ENCODE results near the gene EFCC1.

The EFCC1 gene

DNA sequence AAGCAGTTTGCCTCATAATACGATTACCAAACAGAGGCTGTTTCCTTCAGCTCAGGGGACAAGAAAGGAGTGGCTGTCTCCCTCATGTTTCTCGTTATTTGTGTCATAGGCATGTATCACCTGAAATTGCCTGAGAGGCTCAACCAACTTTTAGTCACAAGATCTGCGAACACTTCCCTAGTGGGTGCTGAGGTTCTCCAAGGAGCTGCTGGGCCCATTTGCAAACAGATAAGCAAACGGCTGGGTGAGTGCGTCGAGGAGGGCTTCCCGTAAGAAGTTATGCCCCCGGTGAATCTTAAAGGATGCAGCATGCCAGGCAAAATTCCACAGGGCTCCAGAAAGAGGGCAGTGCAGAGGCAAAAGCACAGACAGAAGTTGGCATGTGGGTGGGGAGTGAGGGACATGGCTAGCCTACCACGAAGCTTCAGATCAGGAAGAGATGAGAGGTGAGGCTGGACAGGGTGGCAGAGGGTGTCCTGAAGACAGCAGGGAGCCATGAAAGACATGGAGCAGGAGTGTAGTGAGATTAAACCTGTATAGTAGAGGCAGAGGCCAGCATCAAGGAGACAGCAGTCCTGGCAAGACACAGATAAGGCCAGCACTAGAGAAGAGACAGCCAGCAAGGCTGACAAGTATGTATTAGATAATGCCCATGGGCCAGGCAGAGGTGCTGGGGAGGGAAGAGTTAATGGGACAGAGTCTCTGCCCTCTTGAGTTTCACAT lies 55.5 kb downstream of the EFCC1 start:
- no peaks in the 10 kb centered on the region for H3K79me2 ChIP-seq (ENCODE audit: control insufficient read depth, insufficient read depth, low read length, unreplicated experiment)
- no peaks in the 10 kb centered on the region for H3K36me3 ChIP-seq (ENCODE audit: insufficient read depth, low read length)
- H3K4me1 ChIP-seq (ENCODE audit: control insufficient read depth, insufficient read depth, low read length, unreplicated experiment): no peaks in the 10 kb centered on the region
- no peak overlapping the region for H3K27ac ChIP-seq (ENCODE audit: low read depth, low read length)
- H3K27me3 ChIP-seq (ENCODE audit: insufficient read depth, low read length): peaks cover 5% of the 10 kb centered on the region
- H3K4me3 ChIP-seq (ENCODE audit: low read depth, low read length): no peak overlapping the region
- no peak overlapping the region for H2AFZ ChIP-seq (ENCODE audit: low read length, unreplicated experiment)

DNA sequence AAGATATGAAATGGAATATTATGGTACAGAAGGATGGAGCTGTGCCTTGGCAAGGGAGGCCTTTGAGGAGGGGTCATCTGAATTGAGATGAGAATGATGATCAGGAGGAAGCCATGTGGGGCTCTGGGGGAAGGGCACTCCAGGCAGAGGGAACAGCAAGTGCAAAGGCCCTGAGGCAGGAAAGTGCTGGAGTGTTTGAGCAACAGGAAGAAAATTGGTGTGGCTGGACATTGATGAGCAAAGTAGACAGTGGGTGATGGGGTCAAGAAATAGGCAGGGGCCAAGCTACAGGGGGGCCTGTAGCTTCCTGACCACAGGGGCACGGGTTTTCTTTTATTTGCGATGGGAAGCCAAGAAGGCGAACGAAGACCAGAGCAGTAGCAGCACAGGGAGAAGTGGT lies 56.1 kb downstream of the EFCC1 start:
- Histone ChIP-seq H3K4me1 (ENCODE audit: control insufficient read depth, insufficient read depth, low read length, unreplicated experiment) (no peaks in the 10 kb centered on the region), H2AFZ (ENCODE audit: low read length, unreplicated experiment) (no peak overlapping the region), H3K4me3 (ENCODE audit: low read depth, low read length) (no peak overlapping the region), H3K36me3 (ENCODE audit: insufficient read depth, low read length) (no peaks in the 10 kb centered on the region), H3K27ac (ENCODE audit: low read depth, low read length) (no peak overlapping the region), H3K79me2 (ENCODE audit: control insufficient read depth, insufficient read depth, low read length, unreplicated experiment) (no peaks in the 10 kb centered on the region), H3K27me3 (ENCODE audit: insufficient read depth, low read length) (peaks cover 5% of the 10 kb centered on the region)

DNA sequence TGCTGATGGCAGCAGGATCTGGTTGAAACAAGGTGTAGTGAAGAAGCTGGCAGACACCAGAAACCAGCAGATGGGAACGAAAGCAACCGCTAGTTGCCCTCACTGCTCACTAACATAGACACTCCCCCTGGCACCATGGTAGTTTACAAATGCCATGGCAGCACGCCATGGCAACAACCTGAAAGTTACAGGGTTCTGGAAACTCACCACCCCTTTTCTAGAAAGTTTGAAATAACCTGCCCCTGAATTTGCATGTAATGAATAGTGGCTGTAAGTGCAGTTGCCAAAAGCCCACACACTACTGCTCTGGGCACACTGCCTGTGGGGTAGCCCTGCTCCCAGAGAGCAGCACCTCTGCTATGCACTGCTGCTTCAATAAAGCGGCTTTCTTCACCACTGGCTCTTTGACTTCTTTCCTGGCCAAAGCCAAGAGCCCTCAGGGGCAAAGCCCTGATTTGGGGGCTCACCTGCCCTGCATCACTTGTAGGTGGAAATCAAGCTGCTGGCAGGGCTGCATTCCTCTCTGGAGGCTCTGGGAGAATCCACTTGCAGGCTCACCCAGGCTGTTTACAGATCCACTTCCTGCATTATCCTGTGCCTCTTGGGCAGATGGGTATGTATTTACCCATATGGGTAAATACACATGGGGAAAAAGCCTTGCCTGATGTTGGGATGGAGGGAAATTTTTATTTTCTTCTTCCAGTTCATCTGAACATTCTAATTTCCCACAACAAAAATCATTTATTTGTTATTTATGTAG lies 57.5 kb downstream of the EFCC1 start:
- Histone ChIP-seq H3K36me3 (ENCODE audit: insufficient read depth, low read length) (no peaks in the 10 kb centered on the region), H3K27ac (ENCODE audit: low read depth, low read length) (no peak overlapping the region), H2AFZ (ENCODE audit: low read length, unreplicated experiment) (no peak overlapping the region), H3K79me2 (ENCODE audit: control insufficient read depth, insufficient read depth, low read length, unreplicated experiment) (no peaks in the 10 kb centered on the region), H3K4me3 (ENCODE audit: low read depth, low read length) (no peak overlapping the region), H3K4me1 (ENCODE audit: control insufficient read depth, insufficient read depth, low read length, unreplicated experiment) (no peaks in the 10 kb centered on the region), H3K27me3 (ENCODE audit: insufficient read depth, low read length) (peaks cover 5% of the 10 kb centered on the region)

DNA sequence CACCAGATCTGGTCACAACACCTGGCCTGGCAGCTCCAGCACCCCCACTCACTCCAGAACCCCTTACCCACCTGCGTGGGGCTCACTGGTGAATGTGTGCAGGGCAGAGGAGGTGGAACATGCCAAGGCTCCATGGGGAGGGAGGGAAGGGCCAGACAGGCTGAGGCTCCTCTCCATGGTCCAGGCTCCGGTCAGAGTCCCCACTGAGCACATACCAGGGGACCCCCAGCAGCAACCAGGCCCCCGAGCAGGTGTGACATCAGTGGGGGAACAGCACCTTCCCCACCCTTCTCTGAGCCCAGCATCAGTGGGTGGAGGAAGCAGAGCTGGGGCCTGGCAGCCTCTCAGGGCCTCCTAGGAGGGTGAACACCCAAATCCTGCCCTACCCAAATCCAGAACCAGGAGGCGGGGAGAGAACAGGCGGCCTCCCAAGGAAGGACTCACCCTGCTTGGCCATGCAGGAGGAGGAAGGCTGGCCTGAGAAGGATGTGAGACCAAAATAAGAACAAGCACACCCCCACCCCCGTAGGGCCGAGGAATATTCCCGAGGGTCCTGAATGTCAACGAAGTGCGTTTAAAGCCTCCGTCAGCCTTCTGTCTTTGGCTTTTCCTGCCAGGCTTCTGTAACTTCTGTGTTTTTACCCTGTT lies 58.3 kb downstream of the EFCC1 start:
- Histone ChIP-seq H2AFZ (ENCODE audit: low read length, unreplicated experiment) (no peak overlapping the region), H3K79me2 (ENCODE audit: control insufficient read depth, insufficient read depth, low read length, unreplicated experiment) (no peaks in the 10 kb centered on the region), H3K4me1 (ENCODE audit: control insufficient read depth, insufficient read depth, low read length, unreplicated experiment) (no peaks in the 10 kb centered on the region), H3K27me3 (ENCODE audit: insufficient read depth, low read length) (peaks cover 5% of the 10 kb centered on the region), H3K27ac (ENCODE audit: low read depth, low read length) (no peak overlapping the region), H3K36me3 (ENCODE audit: insufficient read depth, low read length) (no peaks in the 10 kb centered on the region), H3K4me3 (ENCODE audit: low read depth, low read length) (no peak overlapping the region)

DNA sequence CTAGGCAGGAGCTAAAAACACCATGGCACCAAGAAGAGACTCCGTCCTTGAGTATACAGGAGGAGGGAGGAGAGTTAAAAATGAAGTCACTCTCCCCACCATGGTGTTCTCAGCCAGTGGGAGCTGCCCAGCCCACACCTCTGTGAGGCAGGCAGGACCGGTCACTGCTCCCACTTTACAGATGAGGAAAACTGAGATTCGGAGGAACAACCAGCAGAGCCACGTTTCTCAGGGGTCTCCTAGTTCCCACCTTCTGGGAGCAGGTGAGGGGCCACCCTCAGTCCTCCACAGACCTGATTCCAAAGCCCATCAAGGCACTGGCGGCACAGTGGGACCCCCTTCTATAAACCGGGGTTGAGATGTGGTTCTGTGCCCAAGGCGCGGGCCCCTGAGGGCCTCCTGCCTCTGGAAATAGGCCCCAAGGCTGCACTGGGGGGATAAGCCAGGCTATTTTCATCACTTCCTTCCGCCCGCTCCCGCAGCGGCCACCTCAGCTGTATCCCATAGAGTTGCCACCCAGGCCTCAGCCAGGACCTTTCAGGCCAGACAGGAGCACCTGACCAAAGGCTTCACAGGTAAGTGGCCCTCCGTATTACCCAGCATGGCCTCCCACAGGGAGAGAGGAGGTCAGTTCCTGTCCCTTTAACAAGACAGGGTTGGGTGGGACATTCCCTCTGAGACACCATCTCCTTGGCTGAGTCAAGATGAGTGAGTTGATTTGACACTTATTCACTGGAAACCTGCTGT lies 59.3 kb downstream of the EFCC1 start, which contains the start of gene GP9:
Gene GP9, plus strand, starts transcription at position 504 of the 747 bp plus-strand sequence. CDS start 961 bp downstream, outside the sequence.
- Histone ChIP-seq H3K4me1 (ENCODE audit: control insufficient read depth, insufficient read depth, low read length, unreplicated experiment) (no peaks in the 10 kb centered on the region), H3K79me2 (ENCODE audit: control insufficient read depth, insufficient read depth, low read length, unreplicated experiment) (no peaks in the 10 kb centered on the region), H3K4me3 (ENCODE audit: low read depth, low read length) (no peak within 1 kb of the TSS), H3K36me3 (ENCODE audit: insufficient read depth, low read length) (no peaks in the 10 kb centered on the region), H2AFZ (ENCODE audit: low read length, unreplicated experiment) (no peak within 1 kb of the TSS), H3K27me3 (ENCODE audit: insufficient read depth, low read length) (peaks cover 5% of the 10 kb centered on the region), H3K27ac (ENCODE audit: low read depth, low read length) (no peak within 1 kb of the TSS)

DNA sequence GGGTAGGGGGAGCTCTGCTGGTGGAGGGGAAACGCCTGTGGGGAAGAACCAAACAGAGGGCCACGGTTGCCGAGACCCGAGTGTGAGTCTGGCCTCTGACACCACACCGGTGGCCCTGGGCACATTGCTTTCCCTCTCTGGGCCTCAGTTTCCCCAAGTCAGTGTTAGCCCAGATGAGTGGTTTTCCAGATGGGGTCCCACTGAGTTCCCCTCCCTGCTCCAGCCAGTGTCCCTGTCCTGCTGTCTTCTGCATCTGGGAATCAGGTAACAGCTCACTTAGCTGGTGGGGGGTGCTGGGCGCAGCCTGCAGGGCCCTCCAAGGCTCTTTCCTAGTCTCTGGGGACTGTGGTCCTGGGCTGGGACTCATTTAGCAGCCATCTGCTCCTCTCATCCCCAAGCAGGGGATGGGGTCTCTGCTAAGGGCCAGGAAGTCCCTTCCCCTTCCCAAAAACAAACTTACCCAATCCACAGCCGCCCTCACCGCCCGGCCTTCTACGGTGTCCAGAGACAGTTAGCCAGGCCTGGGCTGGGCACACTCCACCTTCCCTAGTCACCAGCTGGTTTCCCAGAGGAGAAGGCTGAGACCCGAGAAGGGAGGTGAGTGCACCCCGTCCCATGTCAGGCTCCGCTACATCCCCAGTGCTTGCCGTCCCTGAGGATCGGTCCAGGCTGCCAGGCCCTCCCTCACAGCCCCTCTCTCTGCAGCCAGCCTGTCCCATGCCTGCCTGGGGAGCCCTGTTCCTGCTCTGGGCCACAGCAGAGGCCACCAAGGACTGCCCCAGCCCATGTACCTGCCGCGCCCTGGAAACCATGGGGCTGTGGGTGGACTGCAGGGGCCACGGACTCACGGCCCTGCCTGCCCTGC lies 60.2 kb downstream of the EFCC1 start:
- Histone ChIP-seq H3K79me2 (ENCODE audit: control insufficient read depth, insufficient read depth, low read length, unreplicated experiment) (no peaks in the 10 kb centered on the region), H3K36me3 (ENCODE audit: insufficient read depth, low read length) (no peaks in the 10 kb centered on the region), H3K27ac (ENCODE audit: low read depth, low read length) (no peak overlapping the region), H3K4me3 (ENCODE audit: low read depth, low read length) (no peak overlapping the region), H2AFZ (ENCODE audit: low read length, unreplicated experiment) (no peak overlapping the region), H3K27me3 (ENCODE audit: insufficient read depth, low read length) (peaks cover 5% of the 10 kb centered on the region), H3K4me1 (ENCODE audit: control insufficient read depth, insufficient read depth, low read length, unreplicated experiment) (no peaks in the 10 kb centered on the region)

DNA sequence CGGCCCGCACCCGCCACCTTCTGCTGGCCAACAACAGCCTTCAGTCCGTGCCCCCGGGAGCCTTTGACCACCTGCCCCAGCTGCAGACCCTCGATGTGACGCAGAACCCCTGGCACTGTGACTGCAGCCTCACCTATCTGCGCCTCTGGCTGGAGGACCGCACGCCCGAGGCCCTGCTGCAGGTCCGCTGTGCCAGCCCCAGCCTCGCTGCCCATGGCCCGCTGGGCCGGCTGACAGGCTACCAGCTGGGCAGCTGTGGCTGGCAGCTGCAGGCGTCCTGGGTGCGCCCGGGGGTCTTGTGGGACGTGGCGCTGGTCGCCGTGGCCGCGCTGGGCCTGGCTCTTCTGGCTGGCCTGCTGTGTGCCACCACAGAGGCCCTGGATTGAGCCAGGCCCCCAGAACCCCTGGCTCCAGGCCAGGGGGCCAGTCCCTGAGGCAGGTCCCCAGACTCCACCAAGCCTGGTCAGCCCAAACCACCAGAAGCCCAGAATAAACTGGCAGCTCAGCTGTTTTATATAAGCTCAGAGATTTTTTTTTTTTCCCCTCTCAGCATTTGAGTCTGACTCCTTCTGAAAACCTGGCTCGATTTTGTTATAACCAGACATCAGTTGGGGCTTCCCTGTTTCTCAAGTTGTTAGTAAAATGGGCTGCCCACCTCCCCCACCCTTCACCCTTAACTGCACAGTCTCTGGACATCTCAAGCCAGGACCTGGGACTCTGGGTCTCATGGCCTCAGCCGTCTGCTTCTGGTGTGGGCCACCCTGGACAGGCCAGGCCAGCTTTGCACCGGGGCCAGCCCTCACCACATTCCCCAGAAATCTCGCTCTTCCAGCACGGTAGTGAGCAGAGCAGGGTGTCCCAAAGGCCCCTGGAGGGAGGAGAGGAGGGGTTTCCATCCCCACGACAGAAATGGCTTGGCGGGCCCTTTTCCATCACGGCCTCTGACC lies 61.1 kb downstream of the EFCC1 start:
- Histone ChIP-seq H3K36me3 (ENCODE audit: insufficient read depth, low read length) (no peaks in the 10 kb centered on the region), H3K27ac (ENCODE audit: low read depth, low read length) (no peak overlapping the region), H3K27me3 (ENCODE audit: insufficient read depth, low read length) (peaks cover 4% of the 10 kb centered on the region), H3K4me1 (ENCODE audit: control insufficient read depth, insufficient read depth, low read length, unreplicated experiment) (no peaks in the 10 kb centered on the region), H3K4me3 (ENCODE audit: low read depth, low read length) (no peak overlapping the region), H3K79me2 (ENCODE audit: control insufficient read depth, insufficient read depth, low read length, unreplicated experiment) (no peaks in the 10 kb centered on the region), H2AFZ (ENCODE audit: low read length, unreplicated experiment) (no peak overlapping the region)

DNA sequence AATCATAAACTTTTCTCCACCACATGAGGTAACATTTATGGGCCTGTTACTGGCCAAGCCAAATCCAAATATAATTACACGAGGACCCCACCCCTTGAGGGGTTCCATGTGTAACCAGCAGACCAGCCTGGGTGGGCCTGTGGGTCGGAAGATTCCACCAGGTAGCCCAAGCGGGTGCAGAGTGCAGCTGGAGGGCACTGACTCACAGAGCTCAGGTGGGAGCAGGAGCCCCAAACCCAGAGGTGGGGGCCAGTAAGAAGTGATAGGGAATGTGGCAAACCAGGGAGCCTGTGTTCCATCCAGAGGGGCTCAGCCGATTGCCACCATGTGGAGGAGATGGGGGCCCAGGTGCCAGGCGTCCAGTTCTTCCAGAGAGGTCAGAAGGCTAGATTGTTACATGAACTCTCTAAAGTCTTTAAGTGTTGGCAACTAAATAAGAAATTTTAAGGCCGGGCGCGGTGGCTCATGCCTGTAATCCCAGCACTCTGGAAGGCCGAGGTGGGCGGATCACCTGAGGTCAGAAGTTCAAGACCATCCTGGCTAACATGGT lies 62.1 kb downstream of the EFCC1 start:
- no peak overlapping the region for H3K4me3 ChIP-seq (ENCODE audit: low read depth, low read length)
- H3K36me3 ChIP-seq (ENCODE audit: insufficient read depth, low read length): no peaks in the 10 kb centered on the region
- H3K79me2 ChIP-seq (ENCODE audit: control insufficient read depth, insufficient read depth, low read length, unreplicated experiment): no peaks in the 10 kb centered on the region
- H3K27me3 ChIP-seq (ENCODE audit: insufficient read depth, low read length): no peaks in the 10 kb centered on the region
- no peak overlapping the region for H2AFZ ChIP-seq (ENCODE audit: low read length, unreplicated experiment)
- no peaks in the 10 kb centered on the region for H3K4me1 ChIP-seq (ENCODE audit: control insufficient read depth, insufficient read depth, low read length, unreplicated experiment)
- no peak overlapping the region for H3K27ac ChIP-seq (ENCODE audit: low read depth, low read length)

DNA sequence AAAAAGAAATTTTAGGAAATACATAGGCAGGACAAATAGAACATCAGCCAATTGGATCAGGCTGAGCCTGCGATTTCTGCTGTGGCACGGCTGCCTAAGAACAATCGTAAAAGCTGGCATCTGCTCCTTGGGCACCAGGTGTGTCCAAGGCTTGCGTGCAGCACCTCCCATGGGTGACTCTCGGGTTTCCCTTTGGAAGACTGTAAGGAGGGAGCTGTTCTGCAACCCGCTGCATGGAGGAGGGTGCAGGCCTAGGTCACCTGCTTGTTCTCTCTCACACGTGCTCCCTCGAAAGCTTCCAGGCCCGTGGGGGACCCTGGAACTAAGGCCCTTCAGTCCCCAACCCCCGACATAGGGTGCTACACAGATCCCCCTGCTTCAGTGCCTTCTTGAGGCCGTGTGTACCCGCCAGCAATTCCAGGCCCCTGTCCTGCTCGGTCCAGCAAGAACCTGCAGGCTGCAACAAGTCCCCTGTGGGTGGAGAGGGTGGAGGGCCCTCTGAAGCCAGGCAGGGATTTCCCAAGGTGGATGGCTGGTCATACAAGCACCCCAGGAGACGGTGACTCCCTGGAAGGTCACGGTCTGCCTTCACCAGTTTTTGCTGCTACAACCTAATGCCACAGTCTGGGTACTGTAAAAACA lies 62.9 kb downstream of the EFCC1 start:
- Histone ChIP-seq H3K27ac (ENCODE audit: low read depth, low read length) (no peak overlapping the region), H3K36me3 (ENCODE audit: insufficient read depth, low read length) (no peaks in the 10 kb centered on the region), H3K27me3 (ENCODE audit: insufficient read depth, low read length) (no peaks in the 10 kb centered on the region), H2AFZ (ENCODE audit: low read length, unreplicated experiment) (no peak overlapping the region), H3K4me3 (ENCODE audit: low read depth, low read length) (no peak overlapping the region), H3K79me2 (ENCODE audit: control insufficient read depth, insufficient read depth, low read length, unreplicated experiment) (no peaks in the 10 kb centered on the region), H3K4me1 (ENCODE audit: control insufficient read depth, insufficient read depth, low read length, unreplicated experiment) (no peaks in the 10 kb centered on the region)

Data from ACC112 (cell line).